BLaER1 (cell line): ENCODE results near the gene SEMA3A.

Experiments used
- H3K27ac ChIP-seq: shearing (Covaris generic); formaldehyde crosslinking; 2 replicates; pipeline ENCODE4 v1.8.1; 2022
- H3K27me3 ChIP-seq: shearing (Covaris generic); formaldehyde crosslinking; 2 replicates; pipeline ENCODE4 v1.8.1; 2022
- H3K36me3 ChIP-seq: shearing (Covaris generic); formaldehyde crosslinking; 2 replicates; pipeline ENCODE4 v1.8.1; 2022
- H3K4me1 ChIP-seq: shearing (Covaris generic); formaldehyde crosslinking; 2 replicates; pipeline ENCODE4 v1.8.1; 2022
- H3K4me2 ChIP-seq: shearing (Covaris generic); formaldehyde crosslinking; 2 replicates; pipeline ENCODE4 v1.8.1; 2022
- H3K4me3 ChIP-seq: shearing (Covaris generic); formaldehyde crosslinking; 2 replicates; pipeline ENCODE4 v1.8.1; 2022
- H3K9ac ChIP-seq: shearing (Covaris generic); formaldehyde crosslinking; 2 replicates; pipeline ENCODE4 v1.8.1; 2022
- H3K9me3 ChIP-seq: shearing (Covaris generic); formaldehyde crosslinking; 2 replicates; pipeline ENCODE4 v1.8.1; 2022
- H4K20me1 ChIP-seq: shearing (Covaris generic); formaldehyde crosslinking; 2 replicates; pipeline ENCODE4 v1.8.1; 2022
- Cebpa-rat ChIP-seq: shearing (Covaris generic); IDR thresholded peaks from 2 replicates; pipeline ENCODE4 v1.8.1; 2022

The SEMA3A gene

DNA sequence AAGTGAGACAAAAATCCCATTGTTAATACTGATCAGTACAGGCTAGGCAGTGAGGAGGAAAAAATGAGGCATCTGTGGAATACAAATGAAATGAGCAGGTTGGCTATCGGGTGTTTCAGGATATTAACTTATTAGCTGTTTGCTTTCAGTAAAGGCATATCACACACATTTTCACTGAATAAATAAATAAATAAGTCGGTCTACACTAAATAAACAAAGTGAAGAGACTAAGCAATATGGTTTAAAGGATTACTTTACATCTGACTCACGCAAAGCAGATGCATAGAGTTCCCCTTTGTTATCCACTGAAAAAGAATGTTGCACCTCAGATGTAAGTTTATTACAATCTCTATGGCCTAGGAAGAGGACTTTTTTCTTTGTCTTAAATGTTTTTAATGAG, 6.3 kb upstream of the SEMA3A start:
- Histone ChIP-seq H3K9ac (no peak overlapping the region), H4K20me1 (no peaks in the 10 kb centered on the region), H3K4me2 (no peak overlapping the region), H3K9me3 (no peaks in the 10 kb centered on the region), H3K27ac (no peak overlapping the region), H3K36me3 (no peaks in the 10 kb centered on the region), H3K4me3 (no peak overlapping the region), H3K4me1 (no peaks in the 10 kb centered on the region), H3K27me3 (no peaks in the 10 kb centered on the region)
- TF ChIP-seq Cebpa-rat: no peak

DNA sequence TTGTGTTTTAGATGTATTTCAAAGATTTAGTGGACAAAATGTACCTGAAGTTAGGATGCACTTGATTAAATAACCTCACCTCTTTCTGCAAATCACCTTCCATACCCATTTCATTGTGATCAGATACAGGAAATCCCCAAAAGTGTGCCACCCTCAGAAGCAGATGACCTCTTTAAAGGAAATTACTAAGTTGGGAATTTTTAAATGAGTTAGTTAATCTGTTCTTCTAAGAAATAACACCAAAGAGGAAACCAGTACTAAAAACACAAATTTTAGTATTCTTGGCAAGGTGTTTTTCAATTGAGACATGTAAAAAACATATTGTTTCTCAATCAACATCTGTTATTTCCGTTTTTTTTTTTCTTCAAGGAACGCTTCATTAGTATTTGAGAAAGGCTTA, 4.6 kb upstream of the SEMA3A start:
- Histone ChIP-seq H3K4me2 (no peak overlapping the region), H3K27me3 (no peaks in the 10 kb centered on the region), H4K20me1 (no peaks in the 10 kb centered on the region), H3K36me3 (no peaks in the 10 kb centered on the region), H3K4me1 (no peaks in the 10 kb centered on the region), H3K9ac (no peak overlapping the region), H3K9me3 (no peaks in the 10 kb centered on the region), H3K4me3 (no peak overlapping the region), H3K27ac (no peak overlapping the region)
- TF ChIP-seq Cebpa-rat: no peak

DNA sequence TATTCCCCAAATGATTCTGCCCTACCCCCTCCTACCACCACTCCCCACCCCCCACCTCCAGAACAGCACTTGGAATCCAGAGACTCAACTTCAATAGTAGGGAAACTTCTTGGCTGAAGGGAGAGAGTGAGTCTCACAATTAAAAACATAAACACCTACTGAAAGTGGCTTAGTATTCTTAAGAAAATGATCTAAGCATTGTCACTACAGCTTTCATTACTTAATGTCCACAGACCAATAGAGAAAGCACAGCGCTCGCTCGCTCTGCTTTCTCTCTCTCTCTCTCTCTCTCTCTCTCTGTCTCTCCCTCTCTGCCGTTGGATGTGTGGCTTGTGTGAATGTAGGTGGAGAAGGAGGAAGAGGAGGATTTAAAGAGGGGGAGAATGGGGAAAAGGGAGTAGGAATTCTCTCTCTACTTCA, 1.5 kb upstream of the SEMA3A start:
- no peak overlapping the region for H3K4me2 ChIP-seq
- no peaks in the 10 kb centered on the region for H3K4me1 ChIP-seq
- H3K9me3 ChIP-seq: no peaks in the 10 kb centered on the region
- no peaks in the 10 kb centered on the region for H3K36me3 ChIP-seq
- no peak overlapping the region for H3K9ac ChIP-seq
- no peaks in the 10 kb centered on the region for H4K20me1 ChIP-seq
- TF ChIP-seq Cebpa-rat: no peak
- no peak overlapping the region for H3K27ac ChIP-seq
- no peaks in the 10 kb centered on the region for H3K27me3 ChIP-seq
- H3K4me3 ChIP-seq: no peak overlapping the region

DNA sequence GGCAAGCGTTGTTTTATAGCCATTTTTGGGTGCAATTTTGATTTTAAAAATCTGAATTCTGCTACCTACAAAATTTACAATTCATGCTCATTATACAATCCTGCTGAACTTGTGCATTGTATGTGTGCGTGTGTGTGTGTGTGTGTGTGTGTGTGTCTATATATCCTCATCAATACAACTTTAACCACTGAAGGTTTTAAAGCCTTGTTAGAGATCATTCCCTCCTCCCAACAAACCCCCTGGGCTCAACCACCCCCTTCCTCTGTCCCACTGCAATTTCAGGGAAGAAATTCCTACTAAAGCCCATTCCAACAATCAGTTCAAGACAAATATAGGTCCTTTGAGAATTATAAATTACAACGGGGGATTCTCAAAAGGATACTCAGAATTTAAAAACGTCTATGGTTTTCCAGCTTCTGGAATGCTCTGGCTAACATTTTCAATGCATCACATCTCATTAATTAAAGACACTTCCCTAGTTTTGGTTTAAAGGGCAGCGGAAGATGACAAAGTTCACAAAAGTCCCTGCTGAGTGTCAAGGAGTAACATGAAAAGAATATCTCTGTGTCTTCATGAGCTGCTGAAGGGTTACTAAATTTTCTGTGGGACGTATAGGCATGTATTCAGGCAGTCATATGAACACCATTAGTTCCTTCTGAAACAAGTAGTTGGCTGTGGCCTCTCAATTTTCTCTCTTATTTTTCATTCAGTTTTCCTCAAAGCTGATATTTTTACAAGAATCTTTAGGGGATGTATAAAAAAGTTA, 889 bp upstream of the SEMA3A start:
- Histone ChIP-seq H3K4me1 (no peaks in the 10 kb centered on the region), H3K4me3 (no peak overlapping the region), H4K20me1 (no peaks in the 10 kb centered on the region), H3K9ac (no peak overlapping the region), H3K9me3 (no peaks in the 10 kb centered on the region), H3K36me3 (no peaks in the 10 kb centered on the region), H3K27ac (no peak overlapping the region), H3K4me2 (no peak overlapping the region), H3K27me3 (no peaks in the 10 kb centered on the region)
- no peak for TF ChIP-seq Cebpa-rat

DNA sequence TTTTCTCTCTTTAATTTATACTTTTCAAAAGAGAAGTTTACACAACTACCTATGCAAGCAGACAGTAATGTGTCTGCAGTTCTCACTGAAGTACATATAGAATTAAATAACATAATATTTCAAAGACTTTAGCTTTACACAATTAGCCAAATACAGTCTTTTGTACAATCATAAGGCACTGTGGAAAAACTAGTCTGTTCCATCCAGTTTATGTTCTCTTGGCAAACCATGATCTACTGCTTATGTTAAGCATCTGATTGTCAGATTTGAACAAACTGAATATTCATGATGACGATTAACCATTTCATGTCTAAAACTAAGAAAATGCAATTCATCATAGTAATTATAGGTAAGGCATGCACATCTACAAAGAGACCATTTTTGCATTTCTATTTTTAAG, 842 bp downstream of the SEMA3A start:
- no peak overlapping the region for H3K4me2 ChIP-seq
- no peak overlapping the region for H3K9ac ChIP-seq
- no peak for TF ChIP-seq Cebpa-rat
- H3K9me3 ChIP-seq: no peaks in the 10 kb centered on the region
- no peaks in the 10 kb centered on the region for H3K36me3 ChIP-seq
- no peak overlapping the region for H3K27ac ChIP-seq
- no peaks in the 10 kb centered on the region for H3K27me3 ChIP-seq
- H4K20me1 ChIP-seq: no peaks in the 10 kb centered on the region
- H3K4me3 ChIP-seq: no peak overlapping the region
- no peaks in the 10 kb centered on the region for H3K4me1 ChIP-seq

DNA sequence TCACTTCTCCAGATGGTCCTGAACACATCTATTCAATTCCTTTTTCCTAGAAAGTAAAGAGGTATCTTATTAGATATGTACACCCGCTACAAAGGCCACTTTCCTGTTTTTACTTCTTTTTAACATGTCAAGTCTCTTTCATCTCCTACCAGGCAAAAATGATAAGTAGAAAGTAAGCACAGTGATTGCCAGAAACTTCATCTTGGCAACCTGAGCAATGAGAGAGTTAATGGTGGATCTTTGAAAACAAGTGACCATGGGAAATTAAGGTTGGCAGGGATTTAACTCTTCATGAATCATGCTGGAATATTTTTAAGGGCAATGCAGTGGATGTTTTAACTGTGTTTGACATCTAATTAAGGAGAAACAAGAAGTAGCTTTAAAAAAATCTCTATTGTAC, 2.7 kb downstream of the SEMA3A start:
- H3K9me3 ChIP-seq: no peaks in the 10 kb centered on the region
- no peak overlapping the region for H3K27ac ChIP-seq
- H3K4me3 ChIP-seq: no peak overlapping the region
- H3K36me3 ChIP-seq: no peaks in the 10 kb centered on the region
- no peaks in the 10 kb centered on the region for H3K27me3 ChIP-seq
- H3K9ac ChIP-seq: no peak overlapping the region
- no peak overlapping the region for H3K4me2 ChIP-seq
- TF ChIP-seq Cebpa-rat: no peak
- H4K20me1 ChIP-seq: no peaks in the 10 kb centered on the region
- no peaks in the 10 kb centered on the region for H3K4me1 ChIP-seq

DNA sequence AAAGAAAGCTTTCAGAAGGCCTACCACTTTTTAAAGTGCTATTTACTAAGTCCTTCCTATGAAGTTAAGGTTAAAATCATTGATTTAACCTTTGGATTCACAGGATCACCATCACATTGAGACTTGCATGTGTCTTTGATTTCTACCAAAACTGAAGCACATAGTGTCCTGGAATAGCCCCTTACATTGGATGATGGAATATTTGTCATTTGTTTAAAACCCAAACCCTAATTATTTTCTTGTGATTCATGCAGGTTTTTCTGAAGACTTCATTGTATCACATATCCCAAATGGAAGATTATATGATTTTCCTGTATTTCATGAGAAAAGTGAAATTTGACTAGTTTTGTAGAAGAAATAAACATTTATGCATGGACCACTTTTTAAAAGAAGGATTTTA, 3.3 kb downstream of the SEMA3A start:
- no peak overlapping the region for H3K4me3 ChIP-seq
- H3K4me2 ChIP-seq: no peak overlapping the region
- TF ChIP-seq Cebpa-rat: no peak

DNA sequence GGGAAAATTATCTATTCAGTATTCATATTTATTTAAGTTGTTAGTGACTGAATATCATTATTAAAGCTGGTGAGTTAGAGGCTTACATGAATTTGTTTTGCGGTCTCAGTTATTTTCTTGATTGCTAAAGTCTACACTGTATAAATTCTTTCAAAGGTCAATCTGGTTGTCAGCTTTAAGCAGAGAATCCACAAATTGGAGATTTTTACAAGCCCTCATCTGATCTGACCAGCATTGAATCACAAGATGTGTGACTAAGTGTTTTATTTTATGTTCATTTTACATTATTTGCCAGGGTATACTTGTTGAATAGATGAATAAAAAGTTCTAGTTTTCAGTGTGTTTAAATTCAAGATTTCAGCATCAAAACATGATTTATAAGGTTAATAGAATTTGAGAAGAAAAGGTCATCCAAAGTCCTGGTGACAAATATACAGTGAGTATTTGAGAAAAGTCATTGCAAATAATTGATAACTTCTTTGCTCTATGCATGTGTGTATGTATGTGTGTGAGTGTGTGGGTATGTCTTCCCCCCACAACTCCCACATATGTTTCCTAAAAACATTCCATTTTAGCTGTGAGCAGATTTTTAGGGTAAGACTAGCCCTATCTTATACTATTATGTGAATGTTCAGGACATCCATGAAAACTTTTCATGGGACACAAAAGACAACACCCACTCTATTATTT, 4.4 kb downstream of the SEMA3A start:
- Histone ChIP-seq H3K27ac (no peak overlapping the region), H3K4me2 (no peak overlapping the region), H3K9ac (no peak overlapping the region)

More for the DNA sequence above, 3.3 kb downstream of the SEMA3A start:
- no peaks in the 10 kb centered on the region for H3K9me3 ChIP-seq
- H4K20me1 ChIP-seq: no peaks in the 10 kb centered on the region
- H3K4me1 ChIP-seq: no peaks in the 10 kb centered on the region
- H3K27me3 ChIP-seq: no peaks in the 10 kb centered on the region
- H3K9ac ChIP-seq: no peak overlapping the region
- H3K36me3 ChIP-seq: no peaks in the 10 kb centered on the region
- H3K27ac ChIP-seq: no peak overlapping the region

DNA sequence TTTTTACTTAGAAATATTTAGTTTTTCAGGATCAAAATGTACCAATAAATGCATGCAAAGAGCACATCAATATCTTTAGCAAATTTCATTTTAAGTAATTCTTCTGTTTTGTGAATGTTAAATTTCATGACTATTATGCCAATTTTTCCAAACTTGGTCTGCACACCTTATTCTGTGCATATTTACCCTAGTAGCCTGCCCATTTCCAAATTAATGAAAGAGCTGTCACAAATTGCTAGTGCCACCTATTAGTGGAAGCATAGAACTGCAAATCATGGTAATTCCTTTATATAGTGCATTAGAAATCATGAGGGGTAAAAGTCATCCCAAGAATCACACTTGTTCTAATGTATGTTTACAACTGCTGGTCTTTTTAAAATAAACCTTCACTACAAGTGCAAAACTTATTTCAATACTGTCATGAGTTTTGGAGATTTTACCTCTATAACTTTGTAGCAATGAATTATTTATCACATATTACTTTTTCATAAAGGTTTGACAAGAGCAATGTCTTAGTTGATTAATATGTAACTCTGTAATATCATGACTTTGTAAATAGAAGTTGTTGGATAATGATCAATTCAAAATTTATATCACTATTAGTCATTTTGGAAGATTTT, 5.7 kb downstream of the SEMA3A start:
- no peak for TF ChIP-seq Cebpa-rat
- Histone ChIP-seq H3K4me3 (no peak overlapping the region), H3K27ac (no peak overlapping the region), H3K36me3 (no peaks in the 10 kb centered on the region), H3K4me1 (no peaks in the 10 kb centered on the region), H3K9me3 (no peaks in the 10 kb centered on the region), H3K4me2 (no peak overlapping the region), H3K9ac (no peak overlapping the region), H3K27me3 (no peaks in the 10 kb centered on the region), H4K20me1 (no peaks in the 10 kb centered on the region)

More for the DNA sequence above, 4.4 kb downstream of the SEMA3A start:
- no peak for TF ChIP-seq Cebpa-rat
- Histone ChIP-seq H3K27me3 (no peaks in the 10 kb centered on the region), H4K20me1 (no peaks in the 10 kb centered on the region), H3K4me1 (no peaks in the 10 kb centered on the region), H3K9me3 (no peaks in the 10 kb centered on the region), H3K36me3 (no peaks in the 10 kb centered on the region), H3K4me3 (no peak overlapping the region)

DNA sequence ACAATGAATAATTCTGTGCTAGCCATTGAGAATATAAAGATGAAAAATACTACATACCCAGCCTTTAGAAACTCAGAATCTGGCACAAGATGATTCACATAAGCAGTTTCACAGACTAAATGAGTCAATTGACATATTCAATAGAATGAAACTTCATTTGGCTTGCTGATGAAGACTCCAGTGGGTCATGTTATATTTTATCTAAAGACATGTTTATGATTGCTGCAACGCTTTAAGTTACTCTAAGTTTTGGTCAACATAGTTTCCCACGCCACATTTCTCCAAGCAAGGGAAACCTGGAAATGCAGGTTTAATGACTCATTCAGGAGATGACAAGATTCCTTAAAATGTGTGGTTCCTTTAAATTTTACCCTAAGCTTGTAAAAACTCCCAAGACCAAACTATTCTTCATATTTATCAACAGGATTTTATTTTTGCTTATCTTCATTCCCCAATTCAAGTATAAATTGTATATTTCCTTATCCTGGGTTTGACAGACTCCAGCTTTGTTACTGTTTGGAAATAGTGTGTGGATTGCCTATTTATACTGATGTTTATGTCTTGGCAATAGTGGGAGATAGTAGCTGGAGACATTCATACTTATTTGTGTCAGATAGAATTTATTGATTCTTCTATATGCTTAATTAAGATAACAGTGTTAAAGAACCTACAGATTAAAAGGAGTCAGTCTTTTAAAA, 6.6 kb downstream of the SEMA3A start:
- TF ChIP-seq Cebpa-rat: no peak
- Histone ChIP-seq H3K4me3 (no peak overlapping the region), H3K4me1 (no peaks in the 10 kb centered on the region), H3K36me3 (no peaks in the 10 kb centered on the region), H3K9ac (no peak overlapping the region), H3K4me2 (no peak overlapping the region), H3K27me3 (no peaks in the 10 kb centered on the region), H3K27ac (no peak overlapping the region), H4K20me1 (no peaks in the 10 kb centered on the region), H3K9me3 (no peaks in the 10 kb centered on the region)
